Naive B cell (primary cell): Measurements from ENCODE around the gene CCNL1. TPM values are rescaled to one million over a fixed set of nuclear protein-coding genes. Genes with fewer than 3 reads are reported as not detected.
"Not testable (repeated sequence)": the region's sequence is repeated elsewhere in the genome, so short reads cannot be mapped to it uniquely, and the experiment has no call there.

Source experiments
- ATAC-seq, 2 donors: fragments of 150-1000 bp; cut with Tn5 transposase; 2 replicates each; pipeline ENCODE4 v1.10.0; 2021; ENCODE audit warnings: low read depth in 2 of 2, mild to moderate bottlenecking in 2 of 2, moderate library complexity in 2 of 2
- DNase-seq: peaks from one replicate; pipeline ENCODE4 v3.0.0; 2022
- H3K27ac Mint-ChIP-seq, 6 donors: one replicate each; pipeline ENCODE4 v1.8.0; 2020 to 2022; ENCODE audit warnings: mild to moderate bottlenecking in 6 of 6, mixed read lengths in 6 of 6, moderate library complexity in 5 of 6, inconsistent platforms in 2 of 6
- H3K27me3 Mint-ChIP-seq, 3 donors: one replicate each; pipeline ENCODE4 v1.8.0; 2021 to 2022; ENCODE audit warnings: mixed read lengths in 3 of 3, mild to moderate bottlenecking in 1 of 3
- H3K36me3 Mint-ChIP-seq, 2 donors: one replicate each; pipeline ENCODE4 v1.8.0; 2020 to 2022; ENCODE audit warnings: mixed read lengths in 2 of 2, inconsistent platforms in 1 of 2, mild to moderate bottlenecking in 1 of 2
- H3K4me1 Mint-ChIP-seq, 3 donors: one replicate each; pipeline ENCODE4 v1.8.0; 2020 to 2022; ENCODE audit warnings: mixed read lengths in 3 of 3, inconsistent platforms in 1 of 3, mild to moderate bottlenecking in 1 of 3, moderate library complexity in 1 of 3
- H3K4me3 Mint-ChIP-seq, 8 donors: one replicate each; pipeline ENCODE4 v1.8.0; 2020 to 2022; ENCODE audit warnings: mild to moderate bottlenecking in 8 of 8, mixed read lengths in 8 of 8, moderate library complexity in 8 of 8, inconsistent platforms in 2 of 8
- H3K9me3 Mint-ChIP-seq, 7 donors: one replicate each; pipeline ENCODE4 v1.8.0; 2020 to 2022; ENCODE audit warnings: mixed read lengths in 7 of 7, mild to moderate bottlenecking in 5 of 7, inconsistent platforms in 2 of 7, moderate library complexity in 1 of 7
- polyA plus RNA-seq, 6 donors: library from polyadenylated mRNA; unstranded; fragments of 300-500 nt; fragmentation: Illumina TruSeq; gene quantifications; one replicate each; pipeline ENCODE4 v1.2.3, GENCODE V29; 2021; ENCODE audit warnings: low read depth in 6 of 6

Gene CCNL1
- polyA plus RNA-seq, 6 donors from 2014 or later: 64.1 to 148 (median 138) TPM

DNA sequence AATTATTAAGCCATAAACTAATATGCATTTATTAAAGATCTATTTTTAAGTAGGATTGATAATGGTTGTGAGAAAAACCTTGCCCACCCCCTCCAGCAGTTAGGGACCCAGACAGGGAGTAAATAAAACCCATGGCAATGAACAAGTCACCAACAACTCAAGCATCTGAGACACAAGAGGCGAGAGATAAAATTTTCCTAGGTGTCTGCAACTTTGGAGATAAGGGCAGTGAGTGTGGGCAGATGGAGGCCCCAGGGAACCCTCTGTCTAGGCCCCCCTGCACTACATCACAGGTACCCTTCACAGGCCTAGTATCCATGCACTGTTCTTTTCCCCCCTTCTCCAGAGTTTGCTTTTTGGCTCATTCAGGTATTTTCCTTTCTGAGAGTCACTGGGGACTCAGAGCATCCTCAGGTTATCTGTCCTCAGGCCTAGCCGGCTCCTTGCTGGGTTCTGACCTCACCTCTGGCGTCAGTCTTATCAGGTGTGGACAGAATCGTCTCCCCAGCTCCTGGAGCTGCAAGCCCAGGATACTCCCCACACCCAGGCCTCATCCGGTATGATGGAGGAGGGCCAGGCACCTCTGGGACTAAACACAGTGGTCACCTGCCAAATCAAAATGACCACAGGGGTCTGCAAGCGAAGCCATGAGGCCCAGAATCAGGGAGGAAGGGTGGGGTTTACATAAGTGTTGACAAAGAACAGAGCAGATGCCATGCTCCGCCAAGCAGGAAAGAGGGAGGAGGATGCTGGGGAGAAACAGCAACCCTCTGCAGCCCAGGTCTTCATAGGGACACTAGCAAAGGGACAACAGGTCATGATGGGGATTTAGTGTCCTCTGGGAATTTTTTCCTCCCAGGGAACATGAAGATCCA is 50.4 kb downstream of the CCNL1 start:
- no peak overlapping the region for H3K27ac Mint-ChIP-seq
- no peaks in the 10 kb centered on the region for H3K36me3 Mint-ChIP-seq
- no peaks in the 10 kb centered on the region for H3K9me3 Mint-ChIP-seq
- peaks cover 7 to 21% (median 8%) of the 10 kb centered on the region in 3 donors for H3K27me3 Mint-ChIP-seq
- H3K4me3 Mint-ChIP-seq: no peak overlapping the region
- H3K4me1 Mint-ChIP-seq: peaks cover 11 to 13% (median 11%) of the 10 kb centered on the region in 3 donors
- ATAC-seq (no peak), DNase-seq (no peak)

DNA sequence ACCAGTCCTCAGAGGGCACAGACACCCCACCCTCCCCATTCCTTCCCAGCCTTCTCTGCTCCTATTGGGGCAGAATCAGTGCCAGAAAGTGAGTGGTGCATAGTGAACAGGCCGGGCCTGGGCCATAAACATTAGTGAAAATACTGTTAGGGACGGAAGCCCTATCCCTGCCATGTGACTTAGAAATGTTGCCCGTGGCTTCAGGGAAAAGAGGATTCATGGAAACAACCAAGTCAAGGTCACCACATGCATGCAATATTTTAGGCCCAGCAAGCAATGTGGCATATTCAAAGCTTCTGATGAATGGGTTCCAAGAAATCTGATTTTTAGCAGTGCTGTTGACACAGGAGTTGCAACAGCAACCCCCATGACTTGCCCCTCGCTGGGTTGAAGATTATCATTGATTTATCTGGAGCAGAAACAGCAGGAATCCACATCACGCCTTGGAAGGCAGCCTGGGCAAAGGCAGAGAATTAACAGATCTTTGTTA is 52.3 kb downstream of the CCNL1 start:
- H3K4me1 Mint-ChIP-seq: peaks cover 13 to 15% (median 14%) of the 10 kb centered on the region in 3 donors
- no peak for DNase-seq
- ATAC-seq: no peak

DNA sequence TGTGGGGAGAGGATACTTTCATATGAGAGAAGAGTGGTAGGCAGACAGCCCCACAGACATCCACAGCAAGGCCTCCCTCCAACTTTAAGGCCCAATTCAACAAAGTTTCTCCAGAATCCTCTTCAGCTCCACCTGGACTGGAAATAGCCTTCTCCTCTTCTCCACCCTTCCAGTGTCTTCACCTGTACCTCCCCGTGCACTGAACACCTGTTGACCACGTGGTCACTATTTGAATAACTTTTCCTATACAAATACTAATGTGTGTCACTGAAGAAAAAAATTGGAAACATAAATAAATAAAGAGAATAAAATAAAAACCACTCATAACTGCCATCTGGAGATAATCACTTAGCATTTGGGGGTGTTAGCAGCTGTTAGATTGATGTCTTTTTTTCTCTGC is 52.9 kb downstream of the CCNL1 start:
- Mint-ChIP-seq H3K4me1 (peaks cover 13 to 15% (median 14%) of the 10 kb centered on the region in 3 donors), H3K27ac (peak overlapping the region in 2 of 6 donors; percentile 17 to 25), H3K36me3 (no peaks in the 10 kb centered on the region), H3K4me3 (no peak overlapping the region), H3K9me3 (no peaks in the 10 kb centered on the region), H3K27me3 (peaks cover 0 to 11% (median 3%) of the 10 kb centered on the region in 3 donors)
- no peak for ATAC-seq
- no peak for DNase-seq

More for the DNA sequence above, 52.3 kb downstream of the CCNL1 start:
- Mint-ChIP-seq H3K27ac (no peak overlapping the region), H3K27me3 (peaks cover 3 to 18% (median 3%) of the 10 kb centered on the region in 3 donors), H3K9me3 (no peaks in the 10 kb centered on the region), H3K4me3 (no peak overlapping the region), H3K36me3 (no peaks in the 10 kb centered on the region)

DNA sequence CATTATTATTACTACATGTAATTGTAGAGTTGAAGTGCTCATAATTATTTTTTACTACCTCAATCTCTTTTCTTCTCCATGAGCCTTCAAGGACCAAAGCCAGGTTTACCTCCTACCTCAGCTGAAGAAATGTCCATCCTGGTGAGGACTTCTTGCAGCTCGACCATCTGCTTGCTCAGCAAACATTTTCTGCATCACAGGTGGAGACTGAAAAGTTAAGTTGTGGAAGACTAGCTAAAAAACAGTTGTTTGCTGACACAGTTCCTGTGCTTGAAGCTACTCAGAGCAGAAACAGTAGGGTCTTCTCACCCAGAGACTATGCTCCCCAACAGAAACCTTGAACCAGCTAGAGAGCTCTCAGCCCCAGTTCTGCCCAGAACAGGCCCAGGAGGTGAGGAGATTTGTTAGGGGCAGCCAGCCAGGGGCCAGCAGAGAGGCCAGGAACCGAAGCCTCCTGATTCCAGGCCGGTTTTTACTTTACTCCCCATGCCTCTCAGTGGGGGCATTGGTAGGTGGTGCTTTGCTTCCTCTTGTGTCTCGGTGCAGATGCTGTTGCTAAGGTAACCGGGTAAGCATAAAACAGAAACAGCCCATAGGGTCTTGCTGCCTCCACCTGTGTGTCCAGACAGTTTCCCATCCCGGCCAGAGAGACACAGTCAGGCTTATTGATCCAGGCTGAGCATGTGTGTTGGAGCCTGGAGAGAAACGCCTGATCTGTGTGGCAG is 54.9 kb downstream of the CCNL1 start:
- Mint-ChIP-seq H3K27me3 (no peaks in the 10 kb centered on the region), H3K9me3 (no peaks in the 10 kb centered on the region), H3K4me3 (peak overlapping the region in 2 of 8 donors; percentile 17 to 26), H3K27ac (peak overlapping the region in 3 of 6 donors; percentile 18 to 87 (median 82)), H3K4me1 (peaks cover 13 to 15% (median 14%) of the 10 kb centered on the region in 3 donors), H3K36me3 (no peaks in the 10 kb centered on the region)
- ATAC-seq (peak; percentile 89 to 91), DNase-seq (peak; percentile 49)

DNA sequence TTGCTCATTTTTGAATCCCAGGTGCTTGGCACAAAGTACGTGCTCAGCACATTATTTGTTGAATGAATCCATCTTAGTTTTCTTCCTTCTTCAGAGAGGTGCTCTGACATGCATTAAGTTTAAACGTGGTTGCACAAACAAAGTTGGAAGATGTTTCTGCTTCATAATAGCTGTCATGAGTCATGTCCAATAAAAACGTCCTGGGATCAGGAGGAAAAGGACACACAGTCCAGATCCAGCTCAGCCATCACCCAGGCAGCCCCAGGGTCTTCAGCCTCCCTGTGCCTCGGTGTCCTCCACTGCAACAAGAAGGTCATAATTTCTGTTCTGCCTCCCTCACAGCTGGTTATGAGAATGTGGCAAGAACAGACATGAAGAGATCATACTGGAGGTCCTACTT is 55.4 kb downstream of the CCNL1 start:
- H3K36me3 Mint-ChIP-seq: no peaks in the 10 kb centered on the region
- peaks cover 8 to 10% (median 9%) of the 10 kb centered on the region in 3 donors for H3K4me1 Mint-ChIP-seq
- no peak overlapping the region for H3K4me3 Mint-ChIP-seq
- no peaks in the 10 kb centered on the region for H3K27me3 Mint-ChIP-seq
- DNase-seq (no peak), ATAC-seq (no peak)
- H3K9me3 Mint-ChIP-seq: no peaks in the 10 kb centered on the region
- peak overlapping the region in 2 of 6 donors; percentile 69 to 87 for H3K27ac Mint-ChIP-seq

DNA sequence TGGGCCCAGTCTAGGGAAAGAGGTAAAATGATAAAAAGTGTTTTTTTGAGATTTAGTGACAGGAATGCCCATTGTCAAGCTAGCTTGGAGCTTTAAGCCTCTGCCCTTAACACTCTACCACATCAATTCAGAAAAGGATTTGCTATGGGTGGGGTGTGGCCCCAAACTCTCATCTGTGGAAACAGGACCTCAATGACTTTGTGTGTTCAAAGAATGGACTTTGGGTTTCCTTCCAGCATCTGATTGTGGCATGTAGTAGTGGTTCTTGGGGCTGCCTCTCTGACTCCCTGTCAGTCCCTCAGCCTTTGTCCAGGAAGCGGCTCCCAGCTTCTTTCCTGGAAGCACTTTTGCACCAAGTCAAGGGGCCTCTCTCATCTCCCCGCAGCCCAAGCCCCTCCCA is 56.1 kb downstream of the CCNL1 start:
- H3K27me3 Mint-ChIP-seq: no peaks in the 10 kb centered on the region

DNA sequence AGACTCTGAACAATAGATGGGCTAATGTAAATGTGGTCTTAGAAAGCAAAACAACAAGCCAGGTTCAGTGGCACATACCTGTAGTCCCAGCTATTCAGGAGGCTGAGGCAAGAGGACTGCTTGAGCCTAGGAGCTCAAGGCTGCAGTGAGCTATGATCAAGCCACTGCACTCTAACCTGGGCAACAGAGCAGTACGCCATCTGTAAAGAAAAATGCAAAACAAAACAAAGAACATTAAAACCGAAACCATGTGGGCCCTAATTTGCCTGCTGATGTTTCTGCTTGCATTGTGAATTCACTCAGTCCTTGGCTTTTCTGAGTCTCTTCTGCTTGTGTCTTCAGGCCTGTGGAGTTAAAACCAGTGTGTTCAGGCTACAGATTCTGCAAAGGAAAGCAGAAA is 56.7 kb downstream of the CCNL1 start:
- peak; percentile 49 to 53 for ATAC-seq
- no peaks in the 10 kb centered on the region for H3K36me3 Mint-ChIP-seq
- no peak overlapping the region for H3K4me3 Mint-ChIP-seq
- H3K9me3 Mint-ChIP-seq: no peaks in the 10 kb centered on the region
- DNase-seq: no peak
- H3K4me1 Mint-ChIP-seq: peaks cover 8 to 10% (median 8%) of the 10 kb centered on the region in 3 donors
- no peaks in the 10 kb centered on the region for H3K27me3 Mint-ChIP-seq
- H3K27ac Mint-ChIP-seq: peak overlapping the region in 3 of 6 donors; percentile 41 to 87 (median 44)

More for the DNA sequence above, 56.1 kb downstream of the CCNL1 start:
- DNase-seq (no peak), ATAC-seq (no peak)
- Mint-ChIP-seq H3K27ac (peak overlapping the region in 1 of 6 donors; percentile 87), H3K4me1 (peaks cover 8 to 10% (median 8%) of the 10 kb centered on the region in 3 donors), H3K36me3 (no peaks in the 10 kb centered on the region), H3K9me3 (no peaks in the 10 kb centered on the region), H3K4me3 (no peak overlapping the region)

DNA sequence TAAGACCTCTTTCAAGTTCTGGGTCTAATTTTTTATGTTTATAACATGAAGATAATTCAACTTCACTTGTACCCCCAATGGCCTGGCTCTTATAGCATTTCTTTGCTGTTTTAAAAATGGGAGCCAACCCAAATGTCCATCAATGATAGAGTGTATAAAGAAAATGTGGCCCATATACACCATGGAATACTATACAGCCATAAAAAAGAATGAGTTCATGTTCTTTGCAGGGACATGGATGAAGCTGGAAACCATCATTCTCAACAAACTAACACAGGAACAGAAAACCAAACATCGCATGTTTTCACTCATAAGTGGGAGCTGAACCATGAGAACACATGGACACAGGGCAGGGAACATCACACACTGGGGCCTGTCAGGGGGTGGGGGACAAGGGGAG is 57.4 kb downstream of the CCNL1 start:
- not testable (repeated sequence) for H3K27me3 Mint-ChIP-seq, H3K4me3 Mint-ChIP-seq, H3K36me3 Mint-ChIP-seq, ATAC-seq, DNase-seq, H3K9me3 Mint-ChIP-seq, H3K27ac Mint-ChIP-seq
- H3K4me1 Mint-ChIP-seq: peaks cover 8 to 10% (median 8%) of the 10 kb centered on the region in 3 donors

DNA sequence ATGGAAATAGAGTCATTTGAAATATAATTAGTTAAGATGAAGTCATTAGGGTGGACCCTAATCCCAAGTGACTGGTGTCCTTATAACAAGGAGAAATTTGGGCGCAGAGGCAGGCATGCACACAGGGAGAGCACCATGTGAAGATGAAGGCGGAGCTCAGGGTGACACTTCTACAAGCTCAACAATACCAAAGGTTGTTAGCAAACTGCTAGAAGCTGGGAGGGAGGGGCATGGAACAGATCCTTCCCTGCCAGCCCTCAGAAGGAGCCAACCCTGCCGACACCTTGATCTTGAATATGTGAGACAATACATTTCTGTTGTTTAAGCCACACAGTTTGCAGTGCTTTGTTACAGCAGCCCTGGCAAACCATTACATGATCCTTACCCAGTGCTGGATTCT is 57.8 kb downstream of the CCNL1 start:
- peak overlapping the region in 1 of 6 donors; percentile 69 for H3K27ac Mint-ChIP-seq
- peaks cover 8 to 10% (median 8%) of the 10 kb centered on the region in 3 donors for H3K4me1 Mint-ChIP-seq
- no peak overlapping the region for H3K4me3 Mint-ChIP-seq
- H3K27me3 Mint-ChIP-seq: peaks cover 1 to 5% (median 2%) of the 10 kb centered on the region in 3 donors
- H3K36me3 Mint-ChIP-seq: no peaks in the 10 kb centered on the region
- ATAC-seq (no peak), DNase-seq (no peak)
- no peaks in the 10 kb centered on the region for H3K9me3 Mint-ChIP-seq

DNA sequence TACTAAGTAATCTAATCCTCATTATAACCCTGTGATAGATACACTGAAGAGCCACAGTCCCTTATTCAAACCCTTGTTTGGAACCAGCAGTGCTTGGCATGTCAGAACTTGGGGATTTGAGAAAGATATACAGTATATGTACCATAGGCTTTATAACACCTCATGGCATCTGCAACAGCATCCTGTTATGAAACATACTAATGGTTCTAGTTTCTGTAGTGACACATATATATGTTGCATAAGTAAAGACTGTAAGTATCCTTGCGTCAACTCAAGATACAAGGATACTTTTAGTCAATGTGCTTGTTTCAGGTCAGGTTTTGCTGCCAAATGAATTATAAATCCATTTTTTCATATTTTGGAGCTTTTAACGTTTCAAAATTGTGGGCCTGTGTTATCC is 58.5 kb downstream of the CCNL1 start:
- Mint-ChIP-seq H3K4me3 (no peak overlapping the region), H3K9me3 (no peaks in the 10 kb centered on the region), H3K36me3 (no peaks in the 10 kb centered on the region), H3K27me3 (peaks cover 7 to 11% (median 8%) of the 10 kb centered on the region in 3 donors), H3K4me1 (peaks cover 8 to 10% (median 8%) of the 10 kb centered on the region in 3 donors), H3K27ac (no peak overlapping the region)
- ATAC-seq (no peak), DNase-seq (no peak)

DNA sequence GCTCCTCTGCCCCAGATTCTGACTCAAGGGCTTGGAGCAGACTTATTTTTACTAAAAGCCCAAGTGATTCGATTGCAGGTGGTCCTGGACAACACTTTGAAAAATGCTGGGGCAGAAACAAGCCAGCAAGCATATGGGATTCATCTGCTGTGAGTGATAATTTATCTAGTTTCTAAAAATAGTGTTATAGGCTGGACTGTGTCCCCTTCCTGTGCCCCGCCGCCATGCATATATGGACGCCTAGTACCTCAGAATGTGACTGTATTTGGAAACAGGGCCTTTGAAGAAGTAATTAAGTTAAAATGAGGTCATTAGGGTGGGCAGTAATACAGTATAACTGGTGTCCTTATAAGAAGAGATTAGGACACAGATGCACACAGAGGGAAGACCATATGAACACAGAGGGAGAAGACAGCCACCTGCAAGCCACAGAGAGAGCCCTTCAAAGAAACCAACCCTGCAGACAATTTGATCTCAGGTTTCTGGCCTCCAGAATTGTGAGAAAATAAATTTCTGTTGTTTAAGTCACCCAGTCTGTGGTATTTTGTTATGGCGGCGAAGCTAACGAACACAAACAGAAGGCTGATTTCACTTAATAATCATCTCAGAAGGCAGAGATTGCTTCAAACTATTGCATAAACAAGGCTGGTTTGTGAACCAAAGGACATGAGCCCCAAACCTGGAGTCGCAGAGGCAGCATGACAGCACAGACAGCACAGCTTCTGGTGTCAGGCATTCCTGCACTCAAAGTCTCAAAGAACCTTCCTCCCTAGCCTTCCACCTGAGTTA is 59.1 kb downstream of the CCNL1 start:
- H3K27me3 Mint-ChIP-seq: peaks cover 9 to 12% (median 9%) of the 10 kb centered on the region in 3 donors

DNA sequence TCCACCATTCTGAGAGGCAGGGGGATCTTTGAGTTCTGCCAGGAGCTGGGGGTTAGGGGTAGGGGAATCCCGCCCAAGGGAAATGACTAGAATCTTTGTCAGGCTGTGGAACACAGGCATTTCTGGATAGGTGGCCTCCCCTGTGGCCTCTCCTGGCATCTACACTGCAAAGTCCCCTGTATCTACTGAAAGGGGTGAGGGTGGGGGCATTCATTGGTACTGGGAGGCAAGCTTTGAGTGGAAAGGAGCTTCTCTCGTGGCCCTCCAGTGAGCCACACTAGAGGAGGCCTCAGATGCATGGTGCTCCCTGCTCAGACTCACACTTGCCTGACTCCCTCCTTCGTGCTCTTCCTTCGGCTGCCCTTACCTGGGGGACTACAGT is 59.9 kb downstream of the CCNL1 start:
- no peaks in the 10 kb centered on the region for H3K9me3 Mint-ChIP-seq
- DNase-seq (no peak), ATAC-seq (no peak)
- H3K27ac Mint-ChIP-seq: no peak overlapping the region
- H3K27me3 Mint-ChIP-seq: peaks cover 15 to 16% (median 15%) of the 10 kb centered on the region in 3 donors
- no peak overlapping the region for H3K4me3 Mint-ChIP-seq
- H3K36me3 Mint-ChIP-seq: no peaks in the 10 kb centered on the region
- peaks cover 2 to 3% (median 3%) of the 10 kb centered on the region in 3 donors for H3K4me1 Mint-ChIP-seq

More for the DNA sequence above, 59.1 kb downstream of the CCNL1 start:
- DNase-seq (no peak), ATAC-seq (no peak)
- no peaks in the 10 kb centered on the region for H3K9me3 Mint-ChIP-seq
- peaks cover 8 to 9% (median 8%) of the 10 kb centered on the region in 3 donors for H3K4me1 Mint-ChIP-seq
- no peak overlapping the region for H3K4me3 Mint-ChIP-seq
- no peaks in the 10 kb centered on the region for H3K36me3 Mint-ChIP-seq
- no peak overlapping the region for H3K27ac Mint-ChIP-seq
